ENCODE measurements around the gene OSBPL5.

GRCh38 chr11:3081386-3081751 is 83.7 kb downstream of the OSBPL5 start:
- TF ChIP-seq CTCF (IDR thresholded peaks at IDR 0.05) (no peak), EZH2 (IDR thresholded peaks at IDR 0.05) (no peak)
